ENCODE data around the gene GIT2.

Gene GIT2

GRCh38 chr12:109890620-109891170, 105.5 kb downstream of the GIT2 start:
- no peak for DNase-seq (ENCODE audit: low spot score)

- DNase-seq (ENCODE audit: low spot score), result no peak
Observed at GRCh38 chr12:109888179-109889020, 107.8 kb downstream of the GIT2 start.

- no peak for DNase-seq (ENCODE audit: low spot score)
Observed at GRCh38 chr12:109885616-109886015, 110.6 kb downstream of the GIT2 start.

- no peak for DNase-seq (ENCODE audit: low spot score)
Observed at GRCh38 chr12:109883461-109883860, 112.7 kb downstream of the GIT2 start.

GRCh38 chr12:109881752-109882151, 114.4 kb downstream of the GIT2 start:
- DNase-seq (ENCODE audit: low spot score), result no peak

GRCh38 chr12:109880938-109881337, 115.2 kb downstream of the GIT2 start:
- no peak for DNase-seq (ENCODE audit: low spot score)

- peak; percentile 89 for DNase-seq (ENCODE audit: low spot score)
Observed at GRCh38 chr12:109880043-109880931, 115.9 kb downstream of the GIT2 start, which contains the start of gene GLTP. TSS of gene GLTP (minus strand) at chr12:109880541. CDS start at chr12:109880374, 167 bp downstream.

Measured in putamen (tissue), 1 donor.